ENCODE results near the gene LRFN2.

LRFN2 gene

GRCh38 chr6:40543776-40544175 is 43.4 kb downstream of the LRFN2 start:
- no peak for DNase-seq (ENCODE audit: low read depth)

GRCh38 chr6:40543146-40543545 is 44.0 kb downstream of the LRFN2 start:
- no peak for DNase-seq (ENCODE audit: low read depth)

- DNase-seq (ENCODE audit: low read depth) = no peak
Measured at GRCh38 chr6:40542175-40542764, 44.9 kb downstream of the LRFN2 start.

- DNase-seq (ENCODE audit: low read depth) = no peak
Measured at GRCh38 chr6:40541556-40542174, 45.5 kb downstream of the LRFN2 start.

- no peak for DNase-seq (ENCODE audit: low read depth)
Measured at GRCh38 chr6:40540790-40541189, 46.4 kb downstream of the LRFN2 start.

GRCh38 chr6:40539853-40540252 is 47.3 kb downstream of the LRFN2 start:
- no peak for DNase-seq (ENCODE audit: low read depth)

- no peak for DNase-seq (ENCODE audit: low read depth)
Measured at GRCh38 chr6:40538556-40538955, 48.6 kb downstream of the LRFN2 start.

GRCh38 chr6:40537446-40537845 is 49.7 kb downstream of the LRFN2 start:
- DNase-seq (ENCODE audit: low read depth) = no peak

GRCh38 chr6:40536442-40536841 is 50.7 kb downstream of the LRFN2 start:
- no peak for DNase-seq (ENCODE audit: low read depth)

- DNase-seq (ENCODE audit: low read depth) = no peak
Measured at GRCh38 chr6:40535819-40536380, 51.3 kb downstream of the LRFN2 start.

GRCh38 chr6:40535110-40535818 is 51.9 kb downstream of the LRFN2 start:
- no peak for DNase-seq (ENCODE audit: low read depth)

GRCh38 chr6:40532349-40533000 is 54.7 kb downstream of the LRFN2 start:
- no peak for DNase-seq (ENCODE audit: low read depth)

- no peak for DNase-seq (ENCODE audit: low read depth)
Measured at GRCh38 chr6:40529919-40530318, 57.2 kb downstream of the LRFN2 start.

- DNase-seq (ENCODE audit: low read depth) = no peak
Measured at GRCh38 chr6:40529040-40529439, 58.1 kb downstream of the LRFN2 start.

- no peak for DNase-seq (ENCODE audit: low read depth)
Measured at GRCh38 chr6:40528051-40528450, 59.1 kb downstream of the LRFN2 start.

- no peak for DNase-seq (ENCODE audit: low read depth)
Measured at GRCh38 chr6:40526036-40526435, 61.1 kb downstream of the LRFN2 start.

GRCh38 chr6:40524797-40525585 is 62.2 kb downstream of the LRFN2 start:
- no peak for DNase-seq (ENCODE audit: low read depth)

- no peak for DNase-seq (ENCODE audit: low read depth)
Measured at GRCh38 chr6:40523505-40524172, 63.5 kb downstream of the LRFN2 start.

GRCh38 chr6:40521496-40521895 is 65.7 kb downstream of the LRFN2 start:
- DNase-seq (ENCODE audit: low read depth) = no peak

- no peak for DNase-seq (ENCODE audit: low read depth)
Measured at GRCh38 chr6:40520678-40521077, 66.5 kb downstream of the LRFN2 start.

- DNase-seq (ENCODE audit: low read depth) = no peak
Measured at GRCh38 chr6:40520084-40520483, 67.1 kb downstream of the LRFN2 start.
